Measurements from ENCODE around the gene FRMD3.

- TF ChIP-seq CTCF (IDR thresholded peaks at IDR 0.05 in 8 of 11, conservative IDR thresholded peaks at IDR 0.05 in 3 of 11) (no peak), POLR2AphosphoS5 (IDR thresholded peaks at IDR 0.05) (no peak)
Measured at GRCh38 chr9:83447351-83447750, 90.8 kb downstream of the FRMD3 start.
